ENCODE measurements around the gene CHMP4B. TPM values are rescaled to one million over a fixed set of nuclear protein-coding genes. Genes with fewer than 3 reads are reported as not detected.

The CHMP4B gene
- total RNA-seq, 1 experiment from 2014 or later = 87.5 TPM

GRCh38 chr20:33842346-33842745, 31.2 kb downstream of the CHMP4B start:
- CTCF ChIA-PET = no interaction called here
- POLR2A ChIA-PET = no interaction called here

GRCh38 chr20:33843050-33843449, 31.9 kb downstream of the CHMP4B start:
- intact Hi-C loops (cut with micrococcal nuclease; ENCODE audit: unreplicated experiment) = no loop called here
- no peaks in the 10 kb centered on the region for H3K27me3 ChIP-seq (ENCODE audit: control insufficient read depth, insufficient read depth, low read length)
- H3K36me3 ChIP-seq (ENCODE audit: control insufficient read depth, insufficient read depth, low read length) = no peaks in the 10 kb centered on the region; the same call in 1 of the 2 replicates
- no peak overlapping the region for H3K27ac ChIP-seq (ENCODE audit: low read length)
- in situ Hi-C loops (cut with HindIII; ENCODE audit: low pct_unique_long_range_greater_than_20kb, low sequenced_read_pairs) = no loop called here
- DNase-seq (ENCODE audit: low read depth, low spot score) (no peak), ATAC-seq (no peak)
- H3K9me3 ChIP-seq (ENCODE audit: control insufficient read depth, insufficient read depth, low read depth, low read length) = no peaks in the 10 kb centered on the region
- no TSS peak for BruUV-seq (replicated peaks)
- H3K4me1 ChIP-seq (ENCODE audit: control insufficient read depth, insufficient read depth, low read length) = peaks cover 37% of the 10 kb centered on the region
- TF ChIP-seq REST (IDR thresholded peaks at IDR 0.05; ENCODE audit: insufficient read depth in 1 of 2, low read depth in 2 of 2, low read length in 1 of 2) = no peak
- no peak for TF ChIP-seq POLR2AphosphoS5 (IDR thresholded peaks at IDR 0.05; ENCODE audit: low read depth, low read length)
- TF ChIP-seq SIN3A (IDR thresholded peaks at IDR 0.05; ENCODE audit: borderline replicate concordance, insufficient read depth, low read depth, low read length) = no peak
- TF ChIP-seq TCF7L2 (IDR thresholded peaks at IDR 0.05; ENCODE audit: low read depth, low read length) = no peak
- no peak for TF ChIP-seq CTCF (IDR thresholded peaks at IDR 0.05)
- POLR2A ChIA-PET = no interaction called here
- H3K4me3 ChIP-seq (ENCODE audit: low read depth in 2 of 2, low read length in 2 of 2) = no peak overlapping the region
- CTCF ChIA-PET = interaction anchor here (0.6 kb wide), 1 partner anchor 51 kb away, joined by 3 read pairs; no protein-coding TSS in a partner anchor

More at GRCh38 chr20:33842346-33842745, 31.2 kb downstream of the CHMP4B start:
- ATAC-seq (no peak), DNase-seq (ENCODE audit: low read depth, low spot score) (no peak)
- Histone ChIP-seq H3K36me3 (ENCODE audit: control insufficient read depth, insufficient read depth, low read length) (no peaks in the 10 kb centered on the region; the same call in 1 of the 2 replicates), H3K27ac (ENCODE audit: low read length) (no peak overlapping the region), H3K9me3 (ENCODE audit: control insufficient read depth, insufficient read depth, low read depth, low read length) (no peaks in the 10 kb centered on the region), H3K27me3 (ENCODE audit: control insufficient read depth, insufficient read depth, low read length) (no peaks in the 10 kb centered on the region), H3K4me3 (ENCODE audit: low read depth in 2 of 2, low read length in 2 of 2) (no peak overlapping the region), H3K4me1 (ENCODE audit: control insufficient read depth, insufficient read depth, low read length) (peaks cover 41% of the 10 kb centered on the region)
- no peak for TF ChIP-seq REST (IDR thresholded peaks at IDR 0.05; ENCODE audit: insufficient read depth in 1 of 2, low read depth in 2 of 2, low read length in 1 of 2)
- no peak for TF ChIP-seq SIN3A (IDR thresholded peaks at IDR 0.05; ENCODE audit: borderline replicate concordance, insufficient read depth, low read depth, low read length)
- no peak for TF ChIP-seq POLR2AphosphoS5 (IDR thresholded peaks at IDR 0.05; ENCODE audit: low read depth, low read length)
- TF ChIP-seq TCF7L2 (IDR thresholded peaks at IDR 0.05; ENCODE audit: low read depth, low read length) = no peak
- no peak for TF ChIP-seq CTCF (IDR thresholded peaks at IDR 0.05)
- in situ Hi-C loops (cut with HindIII; ENCODE audit: low pct_unique_long_range_greater_than_20kb, low sequenced_read_pairs) (no loop called here), intact Hi-C loops (cut with micrococcal nuclease; ENCODE audit: unreplicated experiment) (no loop called here)
- no TSS peak for BruUV-seq (replicated peaks)
